NCI-H2171 (cell line): ENCODE measurements around the gene GGA2.
"Not testable (repeated sequence)": the region's sequence is repeated elsewhere in the genome, so short reads cannot be mapped to it uniquely, and the experiment has no call there.

Source experiments
- DNase-seq: peaks from one replicate; lab custom pipeline; 2025; lab: John Stamatoyannopoulos, UW

GGA2 gene

DNA sequence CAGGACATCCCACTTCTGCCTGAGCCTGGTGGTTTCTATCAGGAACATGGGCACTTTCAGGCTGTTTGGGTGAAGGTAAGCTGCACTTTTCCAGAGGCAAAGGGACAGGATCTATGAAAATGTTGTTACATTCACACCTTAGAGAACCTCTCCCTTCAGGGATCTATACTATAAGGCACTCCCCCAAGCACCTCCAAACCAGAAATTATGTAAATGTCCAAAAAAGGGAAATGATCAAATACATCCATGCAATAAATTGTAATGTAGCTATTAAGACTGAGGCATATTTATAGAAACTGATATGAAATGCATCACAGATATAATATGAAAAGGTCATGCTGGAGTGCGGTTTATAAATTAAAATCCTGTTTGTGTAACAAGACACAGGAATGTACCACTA lies 34.0 kb downstream of the GGA2 start:
- no peak for DNase-seq

GRCh38 chr16:23469814-23470213 lies 40.5 kb downstream of the GGA2 start:
- DNase-seq, result peak; percentile 34

- DNase-seq, result no peak
Measured at GRCh38 chr16:23466162-23466885, 44.0 kb downstream of the GGA2 start.

- DNase-seq, result no peak
Measured at GRCh38 chr16:23465179-23465578, 45.1 kb downstream of the GGA2 start.

DNA sequence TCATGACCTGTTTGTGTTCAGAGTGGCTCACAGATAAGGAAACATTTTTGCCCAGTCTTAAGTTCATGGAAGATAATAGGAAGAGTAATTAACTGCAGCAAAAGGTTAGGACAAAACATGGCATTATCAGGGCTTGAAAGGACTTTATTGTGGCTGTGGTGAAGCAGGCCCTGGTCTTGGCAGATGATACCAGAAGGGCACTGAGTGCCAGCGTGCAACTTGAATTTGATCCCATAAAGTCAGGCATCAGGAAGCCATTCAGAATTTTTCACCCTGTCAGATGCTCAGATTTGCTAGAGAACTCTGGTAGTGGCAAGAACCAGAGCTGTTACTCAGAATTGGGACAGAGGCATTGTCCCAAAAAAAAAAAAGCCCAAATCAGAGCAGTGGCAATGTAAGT lies 46.1 kb downstream of the GGA2 start:
- DNase-seq, result no peak

DNA sequence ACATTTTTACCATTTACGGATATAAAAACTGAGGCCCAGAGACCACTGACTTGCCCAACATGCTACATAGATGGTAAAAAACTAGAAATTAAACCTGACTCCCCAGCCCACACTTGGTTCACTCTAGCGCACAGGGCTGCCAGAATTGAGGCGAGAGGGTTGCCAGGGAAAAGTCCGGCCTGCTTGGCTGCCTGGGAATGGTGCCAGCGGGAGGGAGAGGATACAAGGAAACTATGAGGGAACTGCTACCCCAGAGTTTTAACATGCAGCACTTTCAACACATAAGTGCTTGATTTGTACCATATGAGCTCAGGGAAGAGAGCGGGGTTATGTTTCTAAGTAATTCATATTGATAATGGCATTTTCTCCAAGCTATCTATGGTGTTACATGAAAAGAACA lies 47.3 kb downstream of the GGA2 start:
- DNase-seq, result not testable (repeated sequence)

DNA sequence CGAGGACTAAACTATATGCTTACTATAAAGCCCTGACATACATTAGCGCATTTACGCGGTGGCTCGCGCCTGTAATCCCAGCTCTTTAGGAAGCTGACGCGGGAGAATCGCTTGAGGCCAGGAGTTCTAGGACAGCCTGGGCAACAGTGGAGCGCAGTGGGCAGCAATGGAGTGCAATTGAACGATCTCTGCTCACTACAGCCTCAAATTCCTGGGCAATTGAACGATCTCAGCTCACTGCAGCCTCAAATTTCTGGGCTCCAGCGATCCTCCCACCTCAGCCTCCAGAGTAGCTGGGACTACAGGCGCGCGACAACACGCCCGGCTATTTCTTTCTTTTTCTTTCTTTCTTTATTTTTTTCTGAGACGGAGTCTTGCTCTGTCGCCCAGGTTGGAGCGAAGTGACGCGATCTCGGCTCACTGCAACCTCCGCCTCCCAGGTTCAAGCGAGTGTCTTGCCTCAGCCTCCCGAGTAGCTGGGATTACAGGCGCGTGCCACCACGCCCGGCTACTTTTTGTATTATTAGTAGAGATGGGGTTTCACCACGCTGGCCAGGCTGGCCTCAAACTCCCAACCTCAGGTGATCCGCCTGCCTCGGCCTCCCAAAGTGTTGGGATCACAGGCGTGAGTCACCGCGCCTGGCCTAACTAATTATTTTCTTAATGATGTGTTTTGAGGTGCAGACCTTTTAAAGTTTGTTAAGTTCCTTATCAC lies 56.8 kb downstream of the GGA2 start:
- no peak for DNase-seq

DNA sequence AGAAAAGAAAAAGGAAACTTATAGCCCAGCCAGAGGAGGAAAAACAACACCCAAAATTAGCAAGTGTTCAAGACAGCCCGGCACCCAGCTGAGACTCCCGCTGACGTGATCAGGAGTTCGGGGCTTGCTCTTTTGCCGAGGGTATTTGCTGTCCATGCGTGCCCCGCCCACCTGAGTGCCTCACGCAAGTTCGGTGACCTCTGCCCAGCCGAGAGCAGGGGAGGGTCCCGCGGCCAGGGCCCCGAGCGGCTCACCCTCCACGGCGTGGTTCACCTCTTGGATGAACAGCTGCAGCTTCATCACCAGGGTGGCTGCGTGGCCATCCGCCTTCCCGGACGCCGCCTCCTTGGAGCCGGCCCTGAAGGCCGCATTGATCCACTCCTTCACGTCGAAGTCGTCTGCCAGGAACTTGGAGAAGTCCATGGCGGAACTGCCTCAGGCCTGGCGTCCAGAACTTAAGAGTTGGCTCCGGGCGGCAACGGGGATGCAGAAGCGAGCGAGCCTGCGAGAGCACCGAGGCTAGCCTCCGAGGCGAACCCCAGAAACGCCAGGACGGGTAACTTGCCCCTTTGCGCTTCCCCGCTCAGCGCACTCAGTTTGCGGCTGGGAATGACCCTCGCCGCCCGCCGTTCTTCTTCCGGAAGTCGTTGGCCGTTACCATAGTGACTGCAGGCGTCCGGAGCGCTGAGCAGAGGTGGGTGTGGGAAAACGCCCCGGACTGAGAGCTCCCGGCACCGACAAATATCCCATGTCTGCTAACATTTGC lies 57.5 kb downstream of the GGA2 start, which contains the start of gene COG7:
COG7 (minus strand) TSS at position 618 of the 766 bp plus-strand sequence; CDS start at position 423, 195 bp downstream.
- peak; percentile 55 for DNase-seq

DNA sequence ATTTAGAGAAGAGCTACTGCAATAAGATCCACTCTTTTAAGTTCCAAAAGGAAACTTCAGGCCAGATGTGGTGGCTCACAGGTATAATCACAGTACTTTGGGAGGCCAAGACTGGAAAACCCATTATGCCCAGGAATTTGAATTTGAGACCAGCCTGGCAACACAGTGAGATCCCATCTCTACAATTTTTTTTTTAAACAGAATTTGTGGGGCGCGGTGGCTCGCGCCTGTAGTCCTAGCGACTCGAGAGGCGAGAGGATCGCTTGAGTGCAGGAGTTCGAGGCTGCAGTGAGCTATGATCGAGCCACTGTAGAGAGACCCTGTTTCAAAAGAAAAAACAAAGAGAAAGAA lies 58.1 kb downstream of the GGA2 start:
- no peak for DNase-seq

DNA sequence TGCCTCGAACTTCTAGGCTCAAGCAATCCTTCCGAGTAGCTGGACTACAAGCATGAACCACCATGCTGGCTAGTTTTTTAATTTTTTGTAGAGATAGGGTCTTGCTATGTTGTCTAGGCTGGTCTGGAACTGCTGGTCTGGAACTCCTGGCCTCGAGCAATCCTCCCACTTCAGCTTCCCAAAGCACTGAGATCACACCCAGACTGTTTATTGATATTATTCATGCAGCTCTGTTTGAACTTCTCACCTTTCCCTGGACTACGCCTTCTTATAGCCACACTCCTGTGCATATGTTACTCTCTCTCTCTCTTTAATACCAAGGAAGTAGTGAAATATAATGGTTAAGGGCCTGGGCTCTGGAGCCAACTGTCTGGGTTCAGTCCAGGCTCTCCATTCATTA lies 61.9 kb downstream of the GGA2 start:
- no peak for DNase-seq

GRCh38 chr16:23437542-23437941 lies 72.8 kb downstream of the GGA2 start:
- not testable (repeated sequence) for DNase-seq

GRCh38 chr16:23436951-23437350 lies 73.3 kb downstream of the GGA2 start:
- DNase-seq, result no peak

GRCh38 chr16:23435500-23435899 lies 74.8 kb downstream of the GGA2 start:
- DNase-seq, result peak; percentile 48

DNA sequence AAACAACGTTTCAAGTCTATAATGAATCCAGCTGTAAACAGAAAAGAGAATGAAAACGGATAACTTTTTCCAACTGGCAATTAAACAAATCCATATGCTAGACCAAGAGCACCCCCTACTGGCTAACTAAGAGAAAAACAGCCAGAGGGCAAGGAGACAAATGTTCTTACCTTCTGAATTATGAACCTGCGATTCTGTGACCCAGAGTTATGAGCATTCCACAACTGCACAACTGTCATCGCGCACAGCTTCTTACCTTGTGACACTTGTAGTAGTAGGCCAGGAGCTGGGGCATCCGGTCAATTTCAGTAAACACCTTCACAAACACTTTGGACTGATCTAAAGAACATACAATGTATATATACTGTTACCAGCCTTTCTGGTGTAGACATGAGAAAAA lies 75.9 kb downstream of the GGA2 start:
- peak; percentile 22 for DNase-seq

DNA sequence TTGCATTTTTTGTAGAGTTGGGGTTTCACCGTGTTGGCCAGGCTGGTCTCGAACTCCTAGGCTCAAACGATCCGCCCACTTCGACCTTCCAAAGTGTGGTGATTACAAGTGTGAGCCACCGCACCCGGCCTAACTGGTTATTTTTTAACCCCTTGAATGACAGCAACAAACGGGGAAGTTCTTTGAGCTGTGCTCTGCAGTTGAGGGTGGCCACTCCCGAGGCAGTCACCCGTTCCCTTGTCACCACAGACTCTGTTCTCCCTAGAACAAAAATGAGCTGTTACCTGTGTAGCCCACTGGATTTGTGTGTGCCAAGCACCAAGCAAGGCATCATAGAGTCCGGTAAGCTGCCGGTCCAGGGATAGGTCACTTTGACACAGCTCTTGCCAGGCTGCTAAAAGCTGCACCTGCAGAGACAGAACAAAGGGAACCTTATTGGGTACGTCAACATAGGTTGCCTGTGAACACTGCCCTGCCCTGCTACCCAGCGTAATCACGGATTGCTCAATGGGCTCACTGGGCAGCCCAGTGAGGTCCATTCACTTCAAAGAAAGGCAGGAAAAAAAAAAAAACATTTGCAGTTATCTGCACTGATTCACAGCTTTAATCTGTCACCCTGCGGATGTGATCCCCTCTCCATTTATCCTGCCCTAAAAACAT lies 76.9 kb downstream of the GGA2 start:
- no peak for DNase-seq

GRCh38 chr16:23432176-23433128 lies 77.8 kb downstream of the GGA2 start:
- DNase-seq, result no peak

DNA sequence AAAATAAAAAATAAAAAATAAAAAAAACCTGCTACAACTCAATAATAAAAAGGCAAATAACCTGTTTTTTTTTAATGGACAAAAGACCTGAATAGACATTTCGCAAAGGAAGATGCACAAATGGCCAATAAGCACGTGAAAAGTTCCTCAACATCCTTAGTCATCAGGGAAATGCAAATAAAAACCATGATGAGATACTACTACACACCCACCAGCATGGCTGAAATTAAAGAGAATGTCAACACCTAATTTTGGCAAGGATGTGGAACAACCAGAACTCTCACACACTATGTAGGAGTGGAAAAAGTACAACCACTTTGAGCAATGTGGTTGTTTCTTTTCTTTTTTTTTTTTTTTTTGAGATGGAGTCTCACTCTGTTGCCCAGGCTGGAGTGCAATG lies 81.9 kb downstream of the GGA2 start:
- no peak for DNase-seq

DNA sequence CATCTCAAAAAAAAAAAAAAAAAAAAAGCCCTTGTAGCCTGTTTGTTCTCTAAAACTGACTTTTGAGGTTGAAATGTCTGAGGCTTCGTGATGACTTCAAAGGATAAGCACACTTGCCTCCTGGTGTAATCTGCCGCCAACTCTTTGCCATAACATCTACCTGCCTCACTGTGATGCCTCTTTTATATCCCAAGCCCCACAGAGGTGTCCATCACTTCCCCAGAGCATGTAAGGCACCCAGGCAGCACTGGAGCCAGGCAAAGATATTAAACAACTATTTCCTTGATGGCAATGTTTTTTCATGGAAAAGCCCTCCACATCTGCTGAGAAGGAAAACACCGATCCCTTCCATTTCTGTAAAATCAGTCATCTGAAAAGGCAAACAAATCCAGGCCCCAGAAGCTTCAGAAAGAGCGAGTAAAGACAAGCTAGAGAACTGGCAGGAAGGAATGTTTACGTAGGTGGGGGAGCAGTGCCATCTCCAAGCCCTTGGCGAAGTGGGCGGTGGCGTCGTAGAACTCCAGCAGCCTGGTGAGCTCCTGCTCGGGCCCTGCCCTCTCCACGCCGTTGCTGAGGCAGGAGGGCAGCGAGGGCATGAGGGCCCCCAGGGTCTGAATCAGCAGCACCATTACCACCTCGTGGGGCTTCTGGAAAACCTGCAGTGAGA lies 85.9 kb downstream of the GGA2 start:
- peak; percentile 46 for DNase-seq

GRCh38 chr16:23423496-23424049 lies 86.7 kb downstream of the GGA2 start:
- no peak for DNase-seq

DNA sequence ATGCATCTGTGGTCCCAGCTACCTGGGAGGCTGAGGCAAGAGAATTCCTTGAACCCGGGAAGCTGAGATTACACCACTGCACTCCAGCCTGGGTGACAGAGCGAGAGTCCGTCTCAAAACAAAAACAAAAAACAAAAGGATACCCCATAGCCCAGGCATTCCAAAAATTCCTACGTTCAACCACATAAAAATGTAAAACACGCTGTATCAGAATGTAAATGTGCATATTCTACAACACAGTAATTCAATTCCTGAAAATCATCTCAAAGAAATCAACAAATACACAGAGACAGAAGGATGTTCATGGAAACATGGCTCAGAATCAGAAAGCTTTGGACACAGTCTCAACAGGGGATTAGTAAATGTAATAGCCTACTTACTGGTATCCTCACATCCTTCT lies 90.3 kb downstream of the GGA2 start:
- no peak for DNase-seq
